Activated CD4-positive, alpha-beta T cell treated with anti-CD3 and anti-CD28 coated beads, Interleukin-2, amount 50 U/mL, for 48 hours (primary cell): ENCODE data around the gene LRRC7.
"Not testable (repeated sequence)": the region's sequence is repeated elsewhere in the genome, so short reads cannot be mapped to it uniquely, and the experiment has no call there.

ENCODE experiments used
- DNase-seq, 2 experiments: peaks; one replicate each; pipeline ENCODE4 v3.0.0-alpha.2; 2020

The LRRC7 gene

DNA sequence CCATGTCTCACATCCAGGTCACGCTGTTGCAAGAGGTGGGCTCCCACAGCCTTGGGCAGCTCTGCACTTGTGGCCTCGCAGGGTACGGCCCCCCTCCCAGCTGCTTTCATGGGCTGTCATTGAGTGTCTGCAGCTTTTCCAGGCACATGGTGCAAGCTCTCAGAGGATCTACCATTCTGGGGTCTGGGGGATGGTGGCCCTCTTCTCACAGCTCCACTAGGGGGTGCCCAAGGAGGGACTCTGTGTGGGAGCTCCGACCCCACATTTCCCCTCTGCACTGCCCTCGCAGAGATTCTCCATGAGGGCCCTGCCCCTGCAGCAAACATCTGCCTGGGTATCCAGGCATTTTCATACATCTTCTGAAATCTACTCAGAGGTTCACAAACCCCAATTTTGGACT lies 219.4 kb downstream of the LRRC7 start:
- DNase-seq, result no peak

- DNase-seq, result no peak
These were observed 223.6 kb downstream of the LRRC7 start for GRCh38 chr1:69791311-69791710.

DNA sequence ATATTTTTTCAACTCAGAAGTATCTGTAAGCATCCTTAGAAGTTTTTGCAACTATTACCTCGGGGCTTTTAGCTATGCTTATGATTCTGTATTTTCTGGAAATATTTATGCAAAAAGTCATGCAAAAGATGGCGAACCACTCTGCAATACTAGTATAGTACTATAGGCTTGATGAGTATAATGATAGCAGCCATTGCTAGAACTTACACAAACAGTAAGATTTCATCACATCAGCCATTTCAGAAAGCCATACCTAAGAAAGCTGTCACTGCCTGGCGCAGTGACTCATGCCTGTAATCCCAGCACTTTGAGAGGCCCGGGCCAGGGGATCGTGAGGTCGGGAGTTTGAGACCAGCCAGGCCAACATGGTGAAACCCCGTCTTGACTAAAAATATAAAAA lies 227.1 kb downstream of the LRRC7 start:
- no peak for DNase-seq

- DNase-seq, result no peak
These were observed 247.2 kb downstream of the LRRC7 start for GRCh38 chr1:69814926-69815325.

GRCh38 chr1:69824932-69825331 lies 257.2 kb downstream of the LRRC7 start:
- no peak for DNase-seq

DNA sequence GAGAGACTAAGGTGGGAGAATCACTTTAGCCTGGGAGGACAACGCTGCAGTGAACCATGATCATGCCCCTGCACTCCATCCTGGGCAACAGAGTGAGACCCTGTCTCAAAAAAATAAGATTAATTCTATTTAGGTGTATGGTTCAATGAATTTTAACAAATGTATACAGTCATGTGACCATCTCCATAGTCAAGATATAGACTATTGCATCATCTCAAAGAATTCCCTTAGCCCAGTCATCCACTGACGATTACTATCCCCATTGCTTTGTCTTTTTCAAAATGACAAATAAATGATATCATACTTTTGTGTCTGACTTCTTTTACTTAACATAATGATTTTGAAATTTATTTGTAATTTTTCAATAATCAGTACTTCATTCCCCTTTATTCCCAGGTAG lies 260.0 kb downstream of the LRRC7 start:
- no peak for DNase-seq

- no peak for DNase-seq
These were observed 265.8 kb downstream of the LRRC7 start for GRCh38 chr1:69833536-69833935.

DNA sequence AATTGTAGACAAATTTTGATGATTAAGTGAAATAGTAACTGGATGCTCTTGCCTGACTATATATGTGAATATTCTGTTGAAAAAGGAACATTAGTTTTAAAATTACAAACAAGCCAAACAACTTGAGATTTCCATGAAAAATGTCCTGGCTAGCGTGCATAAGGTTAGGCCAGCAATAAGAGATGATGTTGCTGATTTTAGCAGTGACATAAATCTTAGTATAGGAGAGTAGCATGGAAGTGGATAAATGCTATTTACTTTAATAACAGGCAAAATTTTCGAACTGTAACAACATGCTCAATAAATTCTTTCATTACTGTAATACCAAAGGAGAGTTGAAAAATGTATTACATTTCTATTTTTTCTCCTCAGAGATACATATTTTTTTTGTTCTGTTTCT lies 266.6 kb downstream of the LRRC7 start:
- DNase-seq, result no peak

- DNase-seq, result no peak
These were observed 268.2 kb downstream of the LRRC7 start for GRCh38 chr1:69835955-69836354.

DNA sequence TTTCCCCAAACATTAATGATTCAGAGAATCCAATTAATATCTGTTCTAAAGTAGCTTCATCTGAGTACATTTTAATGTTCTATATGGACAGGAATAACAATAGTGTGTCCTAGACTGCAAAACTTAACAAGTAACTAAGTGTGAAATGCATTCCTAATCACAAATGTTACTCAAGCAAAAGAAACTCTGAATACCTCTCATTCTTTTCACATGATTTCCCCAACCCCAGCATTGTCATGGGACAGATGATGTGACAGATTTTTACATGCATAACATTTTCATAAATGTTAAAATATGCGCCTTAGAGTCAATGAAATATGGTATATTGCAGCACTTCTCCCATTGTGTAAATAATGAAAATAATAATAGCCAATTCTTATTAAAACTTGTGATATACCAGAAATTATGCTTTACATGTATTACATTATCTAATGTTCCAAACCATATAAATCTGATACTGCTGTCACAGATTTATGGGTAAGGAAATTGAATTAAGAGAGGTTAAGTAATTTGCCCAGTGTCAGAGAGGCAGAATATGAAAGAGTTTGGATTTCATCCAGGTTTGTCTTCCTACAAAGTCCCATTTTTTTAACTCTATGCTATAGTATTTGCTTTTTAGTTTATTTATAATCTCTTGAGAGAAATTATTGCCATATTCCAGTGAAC lies 269.4 kb downstream of the LRRC7 start:
- DNase-seq, result no peak

GRCh38 chr1:69842326-69842725 lies 274.6 kb downstream of the LRRC7 start:
- DNase-seq, result no peak

DNA sequence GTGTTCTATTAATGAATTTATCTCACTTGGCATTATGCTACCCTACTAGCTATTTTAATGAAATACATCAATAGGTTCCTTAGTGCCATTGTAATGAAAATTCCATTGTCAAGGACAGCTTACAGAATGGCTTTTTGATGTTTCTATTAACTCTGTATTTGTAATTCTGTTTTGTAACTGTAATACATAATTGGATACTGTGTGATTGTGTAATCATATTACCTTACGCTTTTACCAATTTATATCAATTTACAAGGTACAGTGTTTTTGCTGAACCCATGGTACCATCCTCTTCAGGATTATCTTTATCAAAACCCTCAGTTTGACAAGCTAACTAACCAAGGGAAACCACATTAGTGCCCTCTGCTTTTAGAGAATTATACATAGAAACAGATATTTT lies 277.9 kb downstream of the LRRC7 start:
- DNase-seq, result no peak

- no peak for DNase-seq
These were observed 278.5 kb downstream of the LRRC7 start for GRCh38 chr1:69846267-69846666.

DNA sequence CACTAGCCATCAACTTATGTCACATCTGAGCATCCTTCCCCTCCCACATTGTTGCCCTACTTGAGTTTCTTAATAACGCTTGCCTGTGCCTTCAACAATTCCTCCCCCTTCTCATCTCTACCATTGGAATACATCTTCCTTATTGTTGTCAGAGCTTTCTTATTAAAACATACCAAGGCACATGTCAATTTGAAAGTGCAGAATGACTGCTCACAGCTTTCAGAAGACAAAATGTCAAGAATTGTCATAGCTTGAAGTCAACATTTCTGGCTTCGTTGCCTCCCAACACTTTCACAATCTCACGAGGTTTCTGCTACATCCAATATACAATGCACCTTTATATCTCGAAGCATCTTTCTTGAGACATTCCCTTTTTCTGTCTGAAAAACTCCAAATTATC lies 279.9 kb downstream of the LRRC7 start:
- no peak for DNase-seq

DNA sequence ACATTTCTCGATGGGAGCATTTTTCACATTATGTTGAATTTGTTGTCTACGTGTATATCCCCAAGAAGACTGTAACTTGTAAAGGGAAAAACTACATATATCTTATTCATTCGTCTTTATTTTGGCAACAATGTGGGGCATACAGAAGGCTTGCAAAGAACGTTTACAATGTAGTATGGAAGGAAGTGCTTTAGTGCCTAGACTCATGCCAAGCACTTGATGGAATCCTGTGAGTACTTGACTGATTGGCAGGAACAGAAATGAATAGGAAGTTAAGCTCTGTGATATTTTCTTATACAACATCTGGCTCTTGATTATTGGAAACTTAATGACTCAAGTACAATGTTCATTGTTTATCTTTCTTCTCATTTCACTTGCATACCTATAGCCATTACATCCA lies 284.4 kb downstream of the LRRC7 start:
- DNase-seq, result no peak

GRCh38 chr1:69852706-69853105 lies 285.0 kb downstream of the LRRC7 start:
- DNase-seq, result no peak

DNA sequence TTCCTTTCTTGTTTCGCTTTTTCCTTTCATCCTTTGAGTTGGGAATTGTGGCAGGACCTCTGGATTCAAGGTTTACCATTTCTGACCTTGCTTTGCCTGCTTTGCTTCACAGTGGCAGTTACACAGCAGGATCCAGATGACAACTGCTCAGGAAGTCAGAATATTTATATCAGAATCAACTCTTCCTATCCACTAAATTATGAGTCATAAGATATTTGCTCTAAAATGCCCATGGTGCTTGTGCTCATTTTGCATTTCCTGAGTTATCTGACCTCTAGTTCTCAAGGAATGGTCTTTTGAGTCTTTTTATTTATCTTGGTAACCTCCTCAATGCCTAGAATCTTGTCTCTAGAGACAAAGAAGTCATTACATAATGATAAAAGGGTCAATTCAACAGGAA lies 290.8 kb downstream of the LRRC7 start:
- DNase-seq, result no peak

DNA sequence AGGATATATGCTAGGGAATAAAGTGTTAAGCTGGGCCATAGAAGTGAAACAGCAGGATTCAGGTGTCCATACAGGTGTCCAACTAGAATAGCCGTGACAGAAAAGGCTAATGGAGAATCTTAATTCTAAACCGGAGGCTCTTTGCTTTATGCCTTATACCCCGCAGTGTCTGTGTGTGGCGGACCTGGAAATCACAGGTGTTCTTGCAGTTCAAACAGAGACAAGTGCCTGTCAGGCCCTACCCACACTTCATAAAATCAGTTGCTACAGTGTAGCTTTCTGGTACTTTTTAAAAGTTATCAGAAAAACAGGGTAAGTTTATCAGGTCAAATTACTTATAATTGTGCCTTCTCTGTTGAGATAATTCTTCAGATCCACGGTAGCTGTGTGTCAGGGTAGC lies 293.9 kb downstream of the LRRC7 start:
- DNase-seq, result no peak

- DNase-seq, result no peak
These were observed 295.2 kb downstream of the LRRC7 start for GRCh38 chr1:69862906-69863305.

DNA sequence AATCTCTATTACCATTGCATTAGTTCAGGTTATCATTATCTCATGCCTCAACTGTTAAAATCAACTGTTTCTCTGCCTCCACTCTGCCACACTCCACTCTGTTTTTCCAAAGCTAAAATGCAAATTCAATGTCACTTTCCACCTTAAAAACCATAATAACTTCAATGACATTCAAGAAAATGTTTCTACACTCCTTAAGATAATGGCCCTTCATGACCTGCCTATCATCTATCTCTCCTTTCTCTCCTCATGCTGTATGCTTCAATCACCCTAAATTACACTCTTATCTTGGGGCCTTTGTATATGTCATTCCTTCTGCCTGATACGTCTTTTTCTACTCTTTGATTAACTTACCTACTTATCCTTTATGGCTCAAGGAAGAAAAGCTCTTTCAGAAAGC lies 296.0 kb downstream of the LRRC7 start:
- DNase-seq, result no peak

DNA sequence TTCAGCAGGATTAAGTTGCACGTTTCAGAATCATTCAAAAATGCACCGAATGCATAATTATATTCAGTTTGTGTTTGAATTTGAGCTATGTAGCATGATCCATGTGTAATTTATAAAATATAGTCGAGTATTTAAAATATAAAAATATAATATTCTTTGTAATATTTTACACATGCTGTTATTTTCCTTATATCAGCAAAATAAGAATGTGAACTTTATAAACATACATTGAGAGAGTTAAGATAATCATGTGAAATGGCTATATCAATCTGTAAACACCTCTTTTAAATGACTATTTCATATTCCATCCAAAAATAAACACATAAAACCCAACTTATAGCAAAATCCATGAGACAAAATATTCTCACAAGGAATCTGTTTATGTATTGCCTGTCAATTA lies 303.7 kb downstream of the LRRC7 start:
- no peak for DNase-seq

GRCh38 chr1:69878338-69878737 lies 310.6 kb downstream of the LRRC7 start:
- no peak for DNase-seq

DNA sequence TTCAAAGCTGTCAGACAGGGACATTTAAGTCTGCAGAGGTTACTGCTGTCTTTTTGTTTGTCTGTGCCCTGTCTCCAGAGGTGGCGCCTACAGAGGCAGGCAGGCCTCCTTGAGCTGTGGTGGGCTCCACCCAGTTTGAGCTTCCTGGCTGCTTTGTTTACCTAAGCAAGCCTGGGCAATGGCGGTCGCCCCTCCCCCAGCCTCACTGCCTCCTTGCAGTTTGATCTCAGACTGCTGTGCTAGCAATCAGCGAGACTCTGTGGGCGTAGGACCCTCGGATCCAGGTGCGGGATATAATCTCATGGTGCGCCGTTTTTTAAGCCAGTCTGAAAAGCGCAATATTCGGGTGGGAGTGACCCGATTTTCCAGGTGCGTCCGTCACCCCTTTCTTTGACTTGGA lies 320.3 kb downstream of the LRRC7 start:
- DNase-seq, result not testable (repeated sequence)

- no peak for DNase-seq
These were observed 320.9 kb downstream of the LRRC7 start for GRCh38 chr1:69888657-69889056.

GRCh38 chr1:69898403-69898947 lies 330.8 kb downstream of the LRRC7 start:
- no peak for DNase-seq
